IPS-15b (cell line): Measurements from ENCODE around the gene PTRH1.

ENCODE experiments used
- H3K27me3 ChIP-seq: one replicate; pipeline ENCODE4 v1.6.1; 2013; ENCODE audit warnings: low read length; ENCODE audit not compliant: control insufficient read depth, insufficient read depth
- H3K36me3 ChIP-seq: one replicate; pipeline ENCODE4 v1.6.1; 2013; ENCODE audit warnings: low read length; ENCODE audit not compliant: control insufficient read depth, insufficient read depth
- H3K4me1 ChIP-seq: one replicate; pipeline ENCODE4 v1.6.1; 2013; ENCODE audit warnings: mild to moderate bottlenecking, low read length; ENCODE audit not compliant: control insufficient read depth, insufficient read depth
- H3K4me3 ChIP-seq: one replicate; pipeline ENCODE4 v1.5.1; 2013; ENCODE audit warnings: low read depth, low read length
- H3K9ac ChIP-seq: one replicate; pipeline ENCODE4 v1.6.1; 2013; ENCODE audit warnings: low read depth, mild to moderate bottlenecking, low read length
- H3K9me3 ChIP-seq: one replicate; pipeline ENCODE4 v1.6.1; 2013; ENCODE audit warnings: mild to moderate bottlenecking, low read length; ENCODE audit not compliant: control insufficient read depth, insufficient read depth

The PTRH1 gene

GRCh38 chr9:127724012-127724411 is 8.5 kb upstream of the PTRH1 start:
- no peaks in the 10 kb centered on the region for H3K4me1 ChIP-seq
- H3K36me3 ChIP-seq: no peaks in the 10 kb centered on the region
- no peaks in the 10 kb centered on the region for H3K9me3 ChIP-seq
- no peak overlapping the region for H3K4me3 ChIP-seq
- H3K9ac ChIP-seq: no peak overlapping the region
- H3K27me3 ChIP-seq: no peaks in the 10 kb centered on the region

DNA sequence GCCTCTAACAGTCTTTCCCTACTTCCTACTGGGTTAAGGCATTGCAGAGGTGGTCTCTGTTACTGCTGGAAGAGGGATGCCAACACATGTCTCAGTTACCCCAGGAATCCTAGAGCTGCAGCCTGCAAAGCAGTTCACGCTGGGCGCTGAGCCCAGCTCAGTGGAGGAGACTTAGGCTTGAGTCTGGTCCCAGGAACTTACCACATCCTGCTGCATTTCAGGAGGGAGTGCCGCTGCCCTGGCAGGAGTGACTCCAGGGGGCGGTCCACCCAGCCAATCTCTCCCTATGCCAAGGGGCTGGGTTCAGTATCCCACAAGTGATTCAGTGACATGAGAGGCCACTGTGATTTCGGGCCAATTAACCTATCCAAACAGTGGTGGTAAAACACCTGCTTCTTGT is 8.0 kb upstream of the PTRH1 start:
- no peaks in the 10 kb centered on the region for H3K36me3 ChIP-seq
- H3K4me1 ChIP-seq: no peaks in the 10 kb centered on the region
- H3K27me3 ChIP-seq: no peaks in the 10 kb centered on the region
- H3K9ac ChIP-seq: no peak overlapping the region
- no peaks in the 10 kb centered on the region for H3K9me3 ChIP-seq
- H3K4me3 ChIP-seq: no peak overlapping the region

GRCh38 chr9:127723013-127723412 is 7.5 kb upstream of the PTRH1 start:
- no peaks in the 10 kb centered on the region for H3K4me1 ChIP-seq
- no peaks in the 10 kb centered on the region for H3K27me3 ChIP-seq
- H3K36me3 ChIP-seq: no peaks in the 10 kb centered on the region
- H3K4me3 ChIP-seq: no peak overlapping the region
- H3K9me3 ChIP-seq: no peaks in the 10 kb centered on the region
- no peak overlapping the region for H3K9ac ChIP-seq

DNA sequence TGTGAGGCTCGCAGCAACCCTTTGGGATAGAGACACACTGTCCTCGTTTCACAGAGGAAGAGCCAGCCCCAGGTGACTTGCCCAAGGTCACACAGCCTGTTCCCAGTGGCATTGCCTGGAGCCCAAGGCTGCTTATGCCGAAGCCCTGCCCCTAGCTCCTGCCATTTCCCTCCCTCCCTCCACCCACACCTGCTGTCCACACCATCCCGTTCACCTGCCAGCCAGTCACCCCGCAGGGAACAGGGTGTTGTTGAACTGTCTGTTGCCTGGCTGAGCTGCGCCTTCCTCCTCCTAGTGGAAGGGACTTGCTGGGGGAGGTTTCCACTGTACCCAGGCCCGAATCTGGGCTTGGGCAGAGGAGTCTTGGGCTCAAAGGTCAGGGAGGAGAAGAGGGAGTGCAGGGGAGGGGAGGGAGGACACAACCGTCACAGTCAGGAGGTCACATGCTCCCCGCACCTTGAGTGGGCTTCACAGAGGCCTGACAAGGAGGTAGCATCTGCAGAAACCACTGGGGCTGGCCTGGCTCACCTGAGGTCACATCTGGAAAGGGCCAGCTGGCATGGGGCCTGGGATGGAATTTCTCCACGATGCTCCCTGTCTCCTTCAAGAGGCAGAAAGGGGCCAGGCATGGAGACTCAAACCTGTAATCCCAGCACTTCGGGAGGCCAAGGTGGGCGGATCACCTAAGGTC is 6.7 kb upstream of the PTRH1 start:
- H3K9ac ChIP-seq: no peak overlapping the region
- H3K36me3 ChIP-seq: no peaks in the 10 kb centered on the region
- no peaks in the 10 kb centered on the region for H3K27me3 ChIP-seq
- no peaks in the 10 kb centered on the region for H3K4me1 ChIP-seq
- H3K4me3 ChIP-seq: no peak overlapping the region
- H3K9me3 ChIP-seq: no peaks in the 10 kb centered on the region

- no peaks in the 10 kb centered on the region for H3K36me3 ChIP-seq
- H3K4me1 ChIP-seq: no peaks in the 10 kb centered on the region
- no peaks in the 10 kb centered on the region for H3K27me3 ChIP-seq
- no peaks in the 10 kb centered on the region for H3K9me3 ChIP-seq
- no peak overlapping the region for H3K9ac ChIP-seq
- no peak overlapping the region for H3K4me3 ChIP-seq
Observed at GRCh38 chr9:127721391-127721821, 5.9 kb upstream of the PTRH1 start.

- H3K9me3 ChIP-seq: no peaks in the 10 kb centered on the region
- H3K4me1 ChIP-seq: no peaks in the 10 kb centered on the region
- no peak overlapping the region for H3K9ac ChIP-seq
Observed at GRCh38 chr9:127720865-127721227, 5.4 kb upstream of the PTRH1 start.

GRCh38 chr9:127720031-127720864 is 4.8 kb upstream of the PTRH1 start:
- Histone ChIP-seq H3K4me3 (no peak overlapping the region), H3K4me1 (no peaks in the 10 kb centered on the region), H3K9ac (no peak overlapping the region)

More at GRCh38 chr9:127720865-127721227, 5.4 kb upstream of the PTRH1 start:
- no peaks in the 10 kb centered on the region for H3K36me3 ChIP-seq
- H3K4me3 ChIP-seq: no peak overlapping the region
- no peaks in the 10 kb centered on the region for H3K27me3 ChIP-seq

DNA sequence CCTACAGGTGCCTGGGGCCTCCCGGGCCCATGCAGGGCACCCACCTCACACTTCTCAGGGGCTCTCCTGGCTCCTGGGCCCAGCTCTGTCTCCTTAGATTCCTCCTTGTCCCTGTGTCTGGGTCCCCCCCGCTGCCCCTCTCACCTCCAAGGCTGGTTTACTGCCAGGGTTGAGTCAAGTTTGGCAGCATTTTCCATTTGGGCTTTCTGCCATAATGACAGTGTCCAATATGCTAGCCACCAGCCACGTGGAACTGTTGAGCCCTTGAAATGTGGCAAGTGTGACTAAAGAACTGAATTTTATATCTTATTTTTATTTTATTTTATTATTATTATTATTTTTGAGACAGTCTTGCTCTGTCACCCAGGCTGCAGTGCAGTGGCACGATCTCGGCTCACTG is 2.3 kb upstream of the PTRH1 start:
- H3K4me3 ChIP-seq: no peak overlapping the region
- H3K36me3 ChIP-seq: no peaks in the 10 kb centered on the region
- no peaks in the 10 kb centered on the region for H3K9me3 ChIP-seq
- H3K4me1 ChIP-seq: no peaks in the 10 kb centered on the region
- no peak overlapping the region for H3K9ac ChIP-seq
- no peaks in the 10 kb centered on the region for H3K27me3 ChIP-seq

More at GRCh38 chr9:127720031-127720864, 4.8 kb upstream of the PTRH1 start:
- H3K36me3 ChIP-seq: no peaks in the 10 kb centered on the region
- no peaks in the 10 kb centered on the region for H3K9me3 ChIP-seq
- no peaks in the 10 kb centered on the region for H3K27me3 ChIP-seq

DNA sequence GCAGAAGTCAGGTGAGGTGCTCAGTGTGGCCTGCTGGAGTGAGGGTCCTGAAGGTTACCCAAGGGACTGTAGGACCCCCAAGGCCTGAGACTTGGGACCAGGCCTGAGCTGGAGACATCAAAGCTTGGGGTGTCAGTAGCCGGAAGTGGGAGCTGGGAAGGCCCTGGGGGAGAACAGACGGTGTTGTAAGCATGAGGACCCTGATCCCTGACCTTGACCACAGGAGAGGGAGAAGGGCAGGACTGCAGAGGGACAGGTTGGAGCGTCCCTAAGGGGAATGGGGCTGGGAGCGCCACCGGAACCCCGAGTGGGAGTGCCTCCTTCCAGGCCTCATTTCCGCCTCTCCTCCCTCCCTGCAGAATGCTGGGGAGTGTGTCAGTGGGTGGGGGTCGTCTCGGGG is 949 bp upstream of the PTRH1 start:
- Histone ChIP-seq H3K9me3 (no peaks in the 10 kb centered on the region), H3K27me3 (no peaks in the 10 kb centered on the region), H3K9ac (no peak overlapping the region), H3K4me1 (peaks cover 7% of the 10 kb centered on the region), H3K4me3 (no peak overlapping the region), H3K36me3 (no peaks in the 10 kb centered on the region)

DNA sequence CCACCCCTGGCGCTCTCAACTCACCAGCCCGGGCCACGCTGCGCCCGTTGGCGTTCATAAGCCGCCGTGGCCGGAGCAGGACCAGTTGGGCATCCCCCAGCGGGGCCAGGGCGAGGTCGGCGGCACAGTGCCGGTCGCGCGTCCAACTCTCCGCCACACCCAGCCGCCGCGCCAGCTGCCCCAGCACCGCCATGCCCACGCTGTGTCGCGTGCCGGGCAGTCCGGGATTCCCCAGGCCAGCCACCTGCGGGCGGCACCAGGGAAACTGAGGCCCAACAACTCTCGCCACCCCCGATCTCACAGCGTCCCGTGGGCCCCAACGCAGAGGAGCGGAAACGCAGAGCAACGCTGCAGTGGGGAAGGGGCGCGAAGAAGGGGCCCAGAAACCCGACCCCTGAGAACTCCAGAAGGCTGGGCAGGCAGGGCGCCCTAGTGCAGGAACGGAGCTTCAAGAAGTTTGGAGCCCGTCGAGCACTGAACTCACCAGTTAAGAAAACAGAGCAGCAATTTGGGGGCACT is 453 bp downstream of the PTRH1 start:
- Histone ChIP-seq H3K4me1 (peaks cover 10% of the 10 kb centered on the region), H3K4me3 (peak overlapping the region; percentile 83), H3K9ac (no peak overlapping the region), H3K27me3 (no peaks in the 10 kb centered on the region), H3K36me3 (no peaks in the 10 kb centered on the region), H3K9me3 (no peaks in the 10 kb centered on the region)

DNA sequence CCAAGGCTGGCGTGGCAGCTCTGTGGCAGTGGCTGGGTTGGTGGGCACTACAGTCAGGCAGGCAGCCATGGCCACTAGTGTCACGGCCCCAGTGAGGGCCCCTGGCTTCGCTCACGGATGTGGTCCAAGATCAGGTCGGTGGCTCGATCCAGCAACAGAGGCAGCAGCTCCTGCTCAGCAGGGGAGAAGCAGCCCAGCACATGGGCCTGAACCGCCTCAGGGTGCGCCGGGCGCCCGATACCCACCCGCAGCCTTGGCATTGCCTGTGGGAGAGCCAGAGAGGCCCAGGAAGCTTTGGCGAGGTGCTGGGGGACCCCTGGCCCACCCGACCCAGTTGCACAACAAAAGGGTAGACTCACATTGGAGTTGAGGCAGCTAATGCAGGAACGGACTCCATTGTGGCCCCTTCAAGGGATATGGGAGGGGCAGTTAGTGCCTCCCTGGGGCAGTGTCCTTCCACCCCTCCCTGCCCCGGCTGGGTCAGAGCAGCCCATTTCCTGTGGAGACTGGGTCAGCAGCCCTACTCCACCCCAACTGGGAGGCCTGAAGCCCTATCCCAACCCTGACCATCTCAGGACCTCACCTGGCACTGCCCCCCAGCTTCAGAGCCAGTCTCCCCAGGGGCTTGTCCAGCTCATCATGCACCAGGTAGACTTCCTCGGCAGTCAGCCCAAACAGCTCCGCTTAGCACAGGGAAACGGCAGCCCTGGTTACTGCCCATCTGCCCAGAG is 1.3 kb downstream of the PTRH1 start:
- Histone ChIP-seq H3K36me3 (no peaks in the 10 kb centered on the region), H3K4me3 (peak overlapping the region; percentile 26), H3K9ac (no peak overlapping the region), H3K4me1 (peaks cover 10% of the 10 kb centered on the region), H3K27me3 (no peaks in the 10 kb centered on the region), H3K9me3 (no peaks in the 10 kb centered on the region)
